ENCODE measurements around the gene ZBTB39.

ZBTB39 gene

GRCh38 chr12:56999456-56999855 lies 6.9 kb downstream of the ZBTB39 start:
- Mint-ChIP-seq H3K36me3 (peaks cover 22% of the 10 kb centered on the region), H3K4me1 (peaks cover 36% of the 10 kb centered on the region), H3K9me3 (no peaks in the 10 kb centered on the region), H3K27me3 (no peaks in the 10 kb centered on the region), H3K27ac (peak overlapping the region; percentile 71), H3K4me3 (no peak overlapping the region)
- DNase-seq (ENCODE audit: low spot score in 2 of 2) = no peak
- no peak for ATAC-seq (ENCODE audit: low read depth)

- Mint-ChIP-seq H3K36me3 (peaks cover 17% of the 10 kb centered on the region), H3K27ac (peak overlapping the region; percentile 71), H3K27me3 (no peaks in the 10 kb centered on the region), H3K4me3 (peak overlapping the region; percentile 43), H3K4me1 (peaks cover 33% of the 10 kb centered on the region), H3K9me3 (no peaks in the 10 kb centered on the region)
- DNase-seq (ENCODE audit: low spot score in 2 of 2) (no peak), ATAC-seq (ENCODE audit: low read depth) (peak; percentile 84)
Observed at GRCh38 chr12:56998981-56999380, 7.4 kb downstream of the ZBTB39 start.

- no peak for ATAC-seq (ENCODE audit: low read depth)
Observed at GRCh38 chr12:56998316-56998715, 8.0 kb downstream of the ZBTB39 start.

GRCh38 chr12:56996793-56997545 lies 9.4 kb downstream of the ZBTB39 start:
- H3K27ac Mint-ChIP-seq = no peak overlapping the region

More at GRCh38 chr12:56998316-56998715, 8.0 kb downstream of the ZBTB39 start:
- Mint-ChIP-seq H3K27ac (no peak overlapping the region), H3K27me3 (no peaks in the 10 kb centered on the region), H3K36me3 (peaks cover 14% of the 10 kb centered on the region), H3K4me1 (peaks cover 30% of the 10 kb centered on the region), H3K9me3 (no peaks in the 10 kb centered on the region), H3K4me3 (no peak overlapping the region)
- no peak for DNase-seq (ENCODE audit: low spot score in 2 of 2)

GRCh38 chr12:56995930-56996496 lies 10.3 kb downstream of the ZBTB39 start:
- Mint-ChIP-seq H3K36me3 (peaks cover 16% of the 10 kb centered on the region), H3K4me3 (no peak overlapping the region), H3K9me3 (no peaks in the 10 kb centered on the region), H3K4me1 (peaks cover 29% of the 10 kb centered on the region), H3K27me3 (no peaks in the 10 kb centered on the region), H3K27ac (no peak overlapping the region)
- no peak for DNase-seq (ENCODE audit: low spot score in 2 of 2)
- no peak for ATAC-seq (ENCODE audit: low read depth)

More at GRCh38 chr12:56996793-56997545, 9.4 kb downstream of the ZBTB39 start:
- no peaks in the 10 kb centered on the region for H3K9me3 Mint-ChIP-seq
- H3K27me3 Mint-ChIP-seq = no peaks in the 10 kb centered on the region
- no peak for DNase-seq (ENCODE audit: low spot score in 2 of 2)
- H3K36me3 Mint-ChIP-seq = peaks cover 16% of the 10 kb centered on the region
- ATAC-seq (ENCODE audit: low read depth) = no peak
- H3K4me1 Mint-ChIP-seq = peaks cover 30% of the 10 kb centered on the region
- H3K4me3 Mint-ChIP-seq = no peak overlapping the region

- no peaks in the 10 kb centered on the region for H3K9me3 Mint-ChIP-seq
- H3K4me1 Mint-ChIP-seq = peaks cover 28% of the 10 kb centered on the region
- H3K27me3 Mint-ChIP-seq = no peaks in the 10 kb centered on the region
- ATAC-seq (ENCODE audit: low read depth) (no peak), DNase-seq (ENCODE audit: low spot score in 2 of 2) (no peak)
- peaks cover 16% of the 10 kb centered on the region for H3K36me3 Mint-ChIP-seq
- no peak overlapping the region for H3K4me3 Mint-ChIP-seq
- H3K27ac Mint-ChIP-seq = no peak overlapping the region
Observed at GRCh38 chr12:56995201-56995929, 11.0 kb downstream of the ZBTB39 start.

GRCh38 chr12:56994231-56994746 lies 12.1 kb downstream of the ZBTB39 start:
- Mint-ChIP-seq H3K4me1 (peaks cover 21% of the 10 kb centered on the region), H3K36me3 (peaks cover 12% of the 10 kb centered on the region), H3K4me3 (no peak overlapping the region), H3K27me3 (no peaks in the 10 kb centered on the region), H3K27ac (no peak overlapping the region), H3K9me3 (no peaks in the 10 kb centered on the region)
- DNase-seq (ENCODE audit: low spot score in 2 of 2) (no peak), ATAC-seq (ENCODE audit: low read depth) (no peak)

GRCh38 chr12:56993346-56993745 lies 13.0 kb downstream of the ZBTB39 start:
- no peaks in the 10 kb centered on the region for H3K27me3 Mint-ChIP-seq
- no peak overlapping the region for H3K27ac Mint-ChIP-seq
- no peak overlapping the region for H3K4me3 Mint-ChIP-seq
- no peak for DNase-seq (ENCODE audit: low spot score in 2 of 2)
- H3K9me3 Mint-ChIP-seq = no peaks in the 10 kb centered on the region
- peaks cover 12% of the 10 kb centered on the region for H3K36me3 Mint-ChIP-seq
- ATAC-seq (ENCODE audit: low read depth) = no peak
- peaks cover 14% of the 10 kb centered on the region for H3K4me1 Mint-ChIP-seq

GRCh38 chr12:56991319-56992246 lies 14.8 kb downstream of the ZBTB39 start:
- Mint-ChIP-seq H3K4me1 (peaks cover 14% of the 10 kb centered on the region), H3K27ac (no peak overlapping the region), H3K9me3 (no peaks in the 10 kb centered on the region)

GRCh38 chr12:56990648-56991318 lies 15.6 kb downstream of the ZBTB39 start:
- H3K27me3 Mint-ChIP-seq = no peaks in the 10 kb centered on the region
- no peak for DNase-seq (ENCODE audit: low spot score in 2 of 2)
- no peak for ATAC-seq (ENCODE audit: low read depth)
- H3K27ac Mint-ChIP-seq = no peak overlapping the region
- H3K36me3 Mint-ChIP-seq = peaks cover 5% of the 10 kb centered on the region
- no peak overlapping the region for H3K4me3 Mint-ChIP-seq
- no peaks in the 10 kb centered on the region for H3K9me3 Mint-ChIP-seq
- peaks cover 10% of the 10 kb centered on the region for H3K4me1 Mint-ChIP-seq

More at GRCh38 chr12:56991319-56992246, 14.8 kb downstream of the ZBTB39 start:
- Mint-ChIP-seq H3K27me3 (no peaks in the 10 kb centered on the region), H3K36me3 (peaks cover 10% of the 10 kb centered on the region), H3K4me3 (no peak overlapping the region)
- DNase-seq (ENCODE audit: low spot score in 2 of 2) (peak in 1 of 2 donors; percentile 5), ATAC-seq (ENCODE audit: low read depth) (no peak)

- no peak overlapping the region for H3K27ac Mint-ChIP-seq
- peaks cover 4% of the 10 kb centered on the region for H3K36me3 Mint-ChIP-seq
Observed at GRCh38 chr12:56989861-56990610, 16.3 kb downstream of the ZBTB39 start.

GRCh38 chr12:56988207-56988739 lies 18.1 kb downstream of the ZBTB39 start:
- no peak overlapping the region for H3K27ac Mint-ChIP-seq
- ATAC-seq (ENCODE audit: low read depth) (no peak), DNase-seq (ENCODE audit: low spot score in 2 of 2) (peak in 1 of 2 donors; percentile 0)
- H3K36me3 Mint-ChIP-seq = peaks cover 2% of the 10 kb centered on the region
- no peaks in the 10 kb centered on the region for H3K9me3 Mint-ChIP-seq
- no peaks in the 10 kb centered on the region for H3K27me3 Mint-ChIP-seq
- H3K4me1 Mint-ChIP-seq = peaks cover 10% of the 10 kb centered on the region
- no peak overlapping the region for H3K4me3 Mint-ChIP-seq

More at GRCh38 chr12:56989861-56990610, 16.3 kb downstream of the ZBTB39 start:
- Mint-ChIP-seq H3K27me3 (no peaks in the 10 kb centered on the region), H3K9me3 (no peaks in the 10 kb centered on the region), H3K4me3 (no peak overlapping the region), H3K4me1 (peaks cover 10% of the 10 kb centered on the region)
- ATAC-seq (ENCODE audit: low read depth) (no peak), DNase-seq (ENCODE audit: low spot score in 2 of 2) (peak in 1 of 2 donors; percentile 0)

Measured in memory B cell (primary cell).